Lower leg skin (tissue), 4 donors: Measurements from ENCODE around the gene LZTR1. TPM values are rescaled to one million over a fixed set of nuclear protein-coding genes. Genes with fewer than 3 reads are reported as not detected.

Experiments
- DNase-seq, 2 donors: peaks; one replicate each; pipeline ENCODE4 v3.0.0-alpha.2; 2019; ENCODE audit warnings: low spot score in 2 of 2
- H3K4me3 ChIP-seq: fragments of 200-600 bp; sonication (generic); 2 replicates; pipeline ENCODE4 v1.5.1; 2017; ENCODE audit warnings: mild to moderate bottlenecking, low read depth; ENCODE audit not compliant: poor library complexity, severe bottlenecking
- POLR2A ChIP-seq, 2 donors: fragments of 450-650 bp; IDR thresholded peaks; one replicate each; pipeline ENCODE4 v1.6.1; 2016 to 2017; ENCODE audit warnings: antibody characterized with exemption in 2 of 2, mild to moderate bottlenecking in 1 of 2, moderate library complexity in 1 of 2
- WGBS, 2 donors: methylation state at CpG; one replicate each; pipeline ENCODE4 v1.1.5; 2018; 5-methylcytosine and 5-hydroxymethylcytosine counted together
- intact Hi-C: fragments of 100-400 bp; cut with DNase I; formaldehyde crosslinking; loops from one replicate; pipeline ENCODE4 v1.15.0; 2023; ENCODE audit warnings: low total_unique reads
- total RNA-seq, 4 donors: library from RNA; depleted of rRNA; stranded (reverse); fragments of >200 nt; gene quantifications; one replicate each; pipeline ENCODE4 v1.1.0, GENCODE V29; 2016
- TF ChIP-seq, protein P1 (sequence below), 3 donors: fragments of 450-650 bp; IDR thresholded peaks; one replicate each; pipeline ENCODE4 v1.5.1; 2016; ENCODE audit warnings: antibody characterized with exemption in 3 of 3, mild to moderate bottlenecking in 3 of 3, moderate library complexity in 2 of 3

LZTR1 gene
- total RNA-seq, 4 donors from 2014 or later = 25.4 to 34.9 (median 28.4) TPM

DNA sequence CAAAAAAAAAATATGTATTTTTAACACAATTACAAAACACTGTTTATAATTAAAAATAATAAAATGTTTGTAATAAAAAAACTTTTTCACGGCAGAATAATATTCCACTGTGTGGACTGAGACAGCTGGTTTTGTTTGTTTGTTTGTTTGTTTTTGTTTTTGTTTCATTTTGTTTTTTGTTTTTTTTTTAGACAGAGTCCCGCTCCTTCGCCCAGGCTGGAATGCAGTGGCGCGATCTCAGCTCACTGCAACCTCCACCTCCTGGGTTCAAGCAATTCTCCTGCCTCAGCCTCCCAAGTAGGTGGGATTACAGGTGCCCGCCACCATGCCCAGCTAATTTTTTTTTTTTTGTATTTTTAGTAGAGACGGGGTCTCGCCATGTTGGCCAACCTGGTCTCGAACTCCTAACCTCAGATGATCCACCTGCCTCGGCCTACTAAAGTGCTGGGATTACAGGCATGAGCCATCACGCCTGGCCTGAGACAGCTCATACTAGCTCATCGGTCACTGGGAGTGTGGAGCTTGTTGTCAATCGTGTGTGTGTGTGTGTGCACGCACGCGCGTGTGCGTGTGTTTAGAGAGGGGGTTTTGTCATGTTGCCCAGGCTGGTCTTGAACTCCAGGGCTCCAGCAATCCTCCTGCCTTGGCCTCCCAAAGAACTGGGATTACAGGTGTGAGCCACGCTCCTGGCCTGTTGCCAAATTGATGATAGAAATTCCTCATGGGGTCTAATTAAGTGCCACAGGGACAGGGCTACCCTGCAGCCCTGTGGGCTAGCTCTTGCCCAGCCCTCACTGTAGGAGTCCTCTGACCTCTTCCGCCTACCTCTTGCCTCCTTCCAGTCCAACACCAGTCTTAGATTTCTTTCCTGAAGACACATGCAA is 22.3 kb upstream of the LZTR1 start:
- intact Hi-C loops = no loop called here
- WGBS, 2 donors = 92 to 96% methylated on average over 19 to 20 of the region's 20 CpGs
- TF ChIP-seq, protein P1, sequence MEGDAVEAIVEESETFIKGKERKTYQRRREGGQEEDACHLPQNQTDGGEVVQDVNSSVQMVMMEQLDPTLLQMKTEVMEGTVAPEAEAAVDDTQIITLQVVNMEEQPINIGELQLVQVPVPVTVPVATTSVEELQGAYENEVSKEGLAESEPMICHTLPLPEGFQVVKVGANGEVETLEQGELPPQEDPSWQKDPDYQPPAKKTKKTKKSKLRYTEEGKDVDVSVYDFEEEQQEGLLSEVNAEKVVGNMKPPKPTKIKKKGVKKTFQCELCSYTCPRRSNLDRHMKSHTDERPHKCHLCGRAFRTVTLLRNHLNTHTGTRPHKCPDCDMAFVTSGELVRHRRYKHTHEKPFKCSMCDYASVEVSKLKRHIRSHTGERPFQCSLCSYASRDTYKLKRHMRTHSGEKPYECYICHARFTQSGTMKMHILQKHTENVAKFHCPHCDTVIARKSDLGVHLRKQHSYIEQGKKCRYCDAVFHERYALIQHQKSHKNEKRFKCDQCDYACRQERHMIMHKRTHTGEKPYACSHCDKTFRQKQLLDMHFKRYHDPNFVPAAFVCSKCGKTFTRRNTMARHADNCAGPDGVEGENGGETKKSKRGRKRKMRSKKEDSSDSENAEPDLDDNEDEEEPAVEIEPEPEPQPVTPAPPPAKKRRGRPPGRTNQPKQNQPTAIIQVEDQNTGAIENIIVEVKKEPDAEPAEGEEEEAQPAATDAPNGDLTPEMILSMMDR (IDR thresholded peaks at IDR 0.05) = no peak
- TF ChIP-seq POLR2A (IDR thresholded peaks at IDR 0.05) = no peak
- H3K4me3 ChIP-seq = no peak overlapping the region
- DNase-seq = no peak

DNA sequence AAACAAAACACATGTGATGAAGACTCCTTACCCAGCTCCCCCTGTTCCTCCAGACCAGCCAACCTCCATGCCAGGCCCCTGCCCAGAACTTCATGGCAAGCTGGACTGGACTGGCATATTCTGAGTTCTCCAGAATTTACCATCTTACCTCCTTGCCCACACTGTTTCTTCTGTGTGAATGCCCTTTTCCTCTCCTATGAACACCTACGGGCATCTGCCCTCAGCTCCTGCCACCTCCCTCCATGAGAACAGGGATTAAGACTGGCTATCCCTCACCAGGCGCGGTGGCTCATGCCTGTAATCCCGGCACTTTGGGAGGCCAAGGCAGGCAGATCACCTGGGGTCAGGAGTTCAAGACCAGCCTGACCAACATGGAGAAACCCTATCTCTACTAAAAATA is 21.5 kb upstream of the LZTR1 start:
- H3K4me3 ChIP-seq = no peak overlapping the region
- TF ChIP-seq, protein P1 (IDR thresholded peaks at IDR 0.05) = no peak
- TF ChIP-seq POLR2A (IDR thresholded peaks at IDR 0.05) = no peak
- WGBS, 2 donors = 86 to 96% methylated on average over 4 of the region's 4 CpGs
- no peak for DNase-seq
- intact Hi-C loops = no loop called here

DNA sequence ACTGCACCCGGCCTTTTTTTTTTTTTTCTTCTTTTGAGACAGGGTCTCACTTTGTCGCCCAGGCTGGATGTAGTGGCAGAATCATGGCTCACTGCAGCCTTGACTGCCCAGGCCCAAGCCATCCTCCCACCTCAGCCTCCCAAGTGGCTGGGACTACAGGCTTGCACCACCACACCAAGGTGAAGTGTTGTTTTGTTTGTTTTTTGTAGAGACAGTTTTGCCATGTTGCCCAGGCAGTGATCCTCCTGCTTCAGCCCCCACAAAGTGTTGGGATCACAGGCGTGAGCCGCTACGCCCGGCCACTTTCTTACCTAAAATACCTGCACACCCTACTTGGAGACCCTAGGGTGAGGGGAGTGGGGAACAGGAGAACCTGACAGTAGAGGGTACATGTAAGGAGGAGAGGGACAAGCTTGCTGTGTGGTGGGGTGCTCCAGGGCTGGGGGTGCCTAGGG is 19.6 kb upstream of the LZTR1 start:
- intact Hi-C loops = no loop called here
- no peak overlapping the region for H3K4me3 ChIP-seq
- no peak for TF ChIP-seq POLR2A (IDR thresholded peaks at IDR 0.05)
- TF ChIP-seq, protein P1 (IDR thresholded peaks at IDR 0.05) = no peak
- DNase-seq = no peak
- WGBS, 2 donors = 94 to 97% methylated on average over 6 of the region's 6 CpGs

DNA sequence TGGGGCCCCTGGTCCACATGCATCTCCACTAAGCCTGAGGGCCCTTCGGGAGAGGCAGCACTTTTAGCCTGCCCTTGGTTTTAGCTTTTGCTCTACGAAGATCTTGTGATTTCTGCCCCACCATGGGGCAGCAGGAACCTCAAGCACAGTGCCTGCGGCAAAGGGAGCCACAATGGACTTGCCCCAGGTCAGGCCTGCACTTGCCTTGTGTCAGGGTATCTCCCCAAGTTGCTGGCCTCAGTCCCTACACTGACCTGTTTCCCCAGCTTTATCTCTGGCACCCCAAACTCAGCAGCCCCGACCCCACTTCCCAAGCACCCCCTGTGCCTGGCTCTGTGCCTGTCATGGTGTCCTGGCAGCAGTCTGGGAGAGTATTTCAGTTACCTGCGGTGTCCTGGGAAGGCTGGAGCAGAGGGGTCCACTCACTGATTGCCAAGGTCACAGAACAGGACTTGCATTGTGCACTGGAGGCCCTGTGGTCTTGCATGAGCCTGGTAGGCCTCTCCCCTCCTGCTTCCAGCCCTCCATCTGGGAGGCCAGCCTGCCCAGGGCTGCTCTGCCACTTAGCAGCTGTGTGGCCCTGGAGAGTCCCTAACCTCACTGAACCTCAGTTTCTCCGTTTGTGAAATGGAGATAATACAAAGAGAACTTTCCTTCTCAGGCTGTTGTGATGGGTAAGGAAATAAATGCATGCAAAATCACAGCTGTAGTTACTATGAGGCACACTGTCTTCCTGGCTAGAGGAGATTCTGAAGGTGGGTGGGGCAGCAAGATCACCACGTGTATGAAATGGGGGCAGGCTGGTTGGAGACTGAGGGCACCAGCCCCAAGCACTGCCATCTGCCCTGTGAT is 18.7 kb upstream of the LZTR1 start:
- 75 to 81% methylated on average over 7 of the region's 7 CpGs for WGBS, 2 donors
- intact Hi-C loops = no loop called here
- no peak overlapping the region for H3K4me3 ChIP-seq
- TF ChIP-seq POLR2A (IDR thresholded peaks at IDR 0.05) = no peak
- TF ChIP-seq, protein P1 (IDR thresholded peaks at IDR 0.05) = no peak
- DNase-seq = no peak

GRCh38 chr22:20964090-20964798 is 17.9 kb upstream of the LZTR1 start:
- intact Hi-C loops = no loop called here
- TF ChIP-seq, protein P1 (IDR thresholded peaks at IDR 0.05) = no peak
- TF ChIP-seq POLR2A (IDR thresholded peaks at IDR 0.05) = no peak
- 50 to 55% methylated on average over 6 of the region's 6 CpGs for WGBS, 2 donors
- no peak for DNase-seq
- no peak overlapping the region for H3K4me3 ChIP-seq
